H1 (cell line): ENCODE data around the gene SLC22A13. TPM values are rescaled to one million over a fixed set of nuclear protein-coding genes. Genes with fewer than 3 reads are reported as not detected.

Source experiments
- CTCF ChIA-PET: fragments of 300-600 bp; sonication (Branson Sonifier 250); formaldehyde crosslinking; loops from one replicate; lab custom pipeline; 2021; ENCODE audit not compliant: partially characterized antibody; lab: Charles Lee
- POLR2A ChIA-PET: fragments of 300-600 bp; sonication (Branson Sonifier 250); formaldehyde crosslinking; loops from one replicate; lab custom pipeline; 2021; ENCODE audit warnings: inconsistent platforms; ENCODE audit not compliant: partially characterized antibody; lab: Charles Lee
- DNase-seq, 2 experiments: peaks; one replicate each; pipeline versions ENCODE4 v3.0.0 to v3.0.0-alpha.2; 2010 to 2022; ENCODE audit warnings: low spot score in 2 of 2, low read depth in 1 of 2, mixed read lengths in 1 of 2
- FAIRE-seq: peaks from 2 replicates; lab custom pipeline; 2011; peaks lifted over from hg19 to GRCh38; lab: Jason Lieb, UNC
- H2AFZ ChIP-seq: 2 replicates; pipeline ENCODE4 v1.8.1; 2012; ENCODE audit warnings: low read length, inconsistent platforms
- H2AK5ac ChIP-seq: 2 replicates; pipeline ENCODE4 v1.6.1; 2013; ENCODE audit warnings: low read depth, low read length
- H2BK120ac ChIP-seq: replicated peaks from 2 replicates; pipeline ENCODE3; 2013; ENCODE audit warnings: low read depth, low read length, inconsistent platforms
- H2BK12ac ChIP-seq: 2 replicates; pipeline ENCODE4 v1.6.1; 2013; ENCODE audit warnings: low read depth, low read length
- H2BK15ac ChIP-seq: 2 replicates; pipeline ENCODE4 v1.6.1; 2013; ENCODE audit warnings: low read length
- H2BK20ac ChIP-seq: 2 replicates; pipeline ENCODE4 v1.6.1; 2013; ENCODE audit warnings: low read length
- H2BK5ac ChIP-seq: 2 replicates; pipeline ENCODE4 v1.6.1; 2013; ENCODE audit warnings: low read depth, low read length
- H3K14ac ChIP-seq: 2 replicates; pipeline ENCODE4 v1.6.1; 2013; ENCODE audit warnings: inconsistent platforms; ENCODE audit not compliant: insufficient read length
- H3K18ac ChIP-seq: 2 replicates; pipeline ENCODE4 v1.6.1; 2013; ENCODE audit warnings: low read length; ENCODE audit errors: extremely low read depth
- H3K23ac ChIP-seq: 2 replicates; pipeline ENCODE4 v1.6.1; 2013; ENCODE audit warnings: inconsistent platforms; ENCODE audit not compliant: insufficient read length
- H3K23me2 ChIP-seq: 2 replicates; pipeline ENCODE4 v1.6.1; 2013; ENCODE audit warnings: low read depth, low read length
- H3K27ac ChIP-seq: 2 replicates; pipeline ENCODE4 v1.6.1; 2011; ENCODE audit warnings: low read depth, low read length, inconsistent platforms
- H3K27me3 ChIP-seq, 4 experiments: replicated peaks in 1 of 4; 1 replicate in 1 of 4; 2 replicates in 3 of 4; pipeline versions ENCODE4 v1.6.1 to v1.8.1; 2011 to 2013; ENCODE audit warnings: low read length in 3 of 4, mild to moderate bottlenecking in 3 of 4, inconsistent platforms in 2 of 4, mixed read lengths in 2 of 4, moderate library complexity in 1 of 4; ENCODE audit not compliant: control insufficient read depth in 3 of 4, insufficient read depth in 3 of 4; ENCODE audit errors: extremely low read depth in 1 of 4
- H3K36me3 ChIP-seq, 4 experiments: 2 replicates each; pipeline versions ENCODE4 v1.6.1 to v1.8.1; 2011 to 2013; ENCODE audit warnings: mild to moderate bottlenecking in 4 of 4, low read length in 3 of 4, moderate library complexity in 2 of 4, control low read depth in 1 of 4, inconsistent platforms in 1 of 4; ENCODE audit not compliant: insufficient read depth in 4 of 4, control insufficient read depth in 2 of 4
- H3K4ac ChIP-seq: replicated peaks from 2 replicates; pipeline ENCODE3; 2013; ENCODE audit warnings: low read length, low read depth, mixed read lengths, inconsistent platforms; ENCODE audit not compliant: insufficient read length
- H3K4me1 ChIP-seq, 4 experiments: replicated peaks in 1 of 4; 1 replicate in 1 of 4; 2 replicates in 3 of 4; pipeline versions ENCODE4 v1.6.1 to v1.8.1; 2011 to 2013; ENCODE audit warnings: low read length in 3 of 4, inconsistent platforms in 2 of 4, mixed read lengths in 1 of 4; ENCODE audit not compliant: insufficient read depth in 4 of 4, control insufficient read depth in 3 of 4
- H3K4me2 ChIP-seq, 2 experiments: 2 replicates each; pipeline versions ENCODE4 v1.6.1 to v1.8.1; 2011 to 2013; ENCODE audit warnings: low read depth in 2 of 2, low read length in 2 of 2, control low read depth in 1 of 2, inconsistent platforms in 1 of 2, mild to moderate bottlenecking in 1 of 2; ENCODE audit not compliant: insufficient read depth in 1 of 2
- H3K4me3 ChIP-seq, 4 experiments: fragments of 200-600, 300-600 bp in 1 of 4; sonication (generic), shearing (Covaris generic), sonication (Bioruptor Twin) in 1 of 4; 2 replicates each; pipeline versions ENCODE4 v1.5.1 to v1.8.1; 2011 to 2016; ENCODE audit warnings: low read length in 4 of 4, low read depth in 3 of 4, control low read depth in 2 of 4, inconsistent platforms in 2 of 4, mild to moderate bottlenecking in 2 of 4, mixed read lengths in 1 of 4, moderate library complexity in 1 of 4; ENCODE audit not compliant: insufficient read depth in 2 of 4; ENCODE audit errors: extremely low read depth in 1 of 4
- H3K56ac ChIP-seq: replicated peaks from 2 replicates; pipeline ENCODE3; 2013; ENCODE audit warnings: low read depth, mild to moderate bottlenecking, mixed read lengths, low read length, inconsistent platforms; ENCODE audit not compliant: insufficient read length
- H3K79me1 ChIP-seq: 2 replicates; pipeline ENCODE4 v1.6.1; 2013; ENCODE audit warnings: low read depth, low read length, control low read depth
- H3K79me2 ChIP-seq, 2 experiments: 2 replicates each; pipeline versions ENCODE4 v1.6.1 to v1.8.1; 2012 to 2013; ENCODE audit warnings: low read length in 2 of 2, mild to moderate bottlenecking in 2 of 2, inconsistent platforms in 1 of 2; ENCODE audit not compliant: insufficient read depth in 2 of 2, control insufficient read depth in 1 of 2
- H3K9ac ChIP-seq, 4 experiments: replicated peaks in 1 of 4; 1 replicate in 1 of 4; 2 replicates in 3 of 4; pipeline versions ENCODE4 v1.6.1 to v1.8.1; 2011 to 2013; ENCODE audit warnings: low read depth in 3 of 4, low read length in 3 of 4, control low read depth in 2 of 4, mild to moderate bottlenecking in 2 of 4, moderate library complexity in 2 of 4, inconsistent platforms in 1 of 4; ENCODE audit errors: extremely low read depth in 1 of 4
- H3K9me3 ChIP-seq, 2 experiments: 2 replicates each; pipeline versions ENCODE4 v1.6.1 to v1.8.1; 2012 to 2013; ENCODE audit warnings: mild to moderate bottlenecking in 2 of 2, moderate library complexity in 2 of 2, control low read depth in 1 of 2, inconsistent platforms in 1 of 2, low read depth in 1 of 2, low read length in 1 of 2, mixed read lengths in 1 of 2; ENCODE audit not compliant: insufficient read depth in 2 of 2
- H4K20me1 ChIP-seq, 2 experiments: replicated peaks in 1 of 2; 2 replicates each; pipeline versions ENCODE3 to v1.8.1; 2011 to 2013; ENCODE audit warnings: inconsistent platforms in 2 of 2, low read length in 2 of 2, mild to moderate bottlenecking in 1 of 2; ENCODE audit not compliant: insufficient read depth in 2 of 2, control insufficient read depth in 1 of 2
- H4K5ac ChIP-seq: 2 replicates; pipeline ENCODE4 v1.6.1; 2013; ENCODE audit warnings: low read length, low read depth, mixed read lengths, inconsistent platforms; ENCODE audit not compliant: insufficient read length
- H4K8ac ChIP-seq: 2 replicates; pipeline ENCODE4 v1.8.0; 2013; ENCODE audit warnings: mild to moderate bottlenecking, moderate library complexity, low read length, inconsistent platforms; ENCODE audit not compliant: insufficient read depth; ENCODE audit errors: extremely low read depth
- H4K91ac ChIP-seq: replicated peaks from 2 replicates; pipeline ENCODE3; 2013; ENCODE audit warnings: low read length, mixed read lengths, inconsistent platforms; ENCODE audit not compliant: insufficient read length
- BACH1 ChIP-seq: IDR thresholded peaks from 2 replicates; pipeline ENCODE4 v1.6.1; 2012; ENCODE audit warnings: low read length, improper control_type of control experiment
- CBX8 ChIP-seq: fragments of 300-800, 300-1000 bp; sonication (generic); IDR thresholded peaks from 2 replicates; pipeline ENCODE4 v1.7.1; 2016; ENCODE audit warnings: low read depth, low read length, borderline replicate concordance
- CEBPB ChIP-seq: IDR thresholded peaks from 2 replicates; pipeline ENCODE4 v1.6.1; 2012; ENCODE audit warnings: low read depth, low read length
- CHD1 ChIP-seq: IDR thresholded peaks from 2 replicates; pipeline ENCODE4 v1.6.1; 2012; ENCODE audit warnings: low read depth, low read length, improper control_type of control experiment
- CREB1 ChIP-seq: IDR thresholded peaks from 2 replicates; pipeline ENCODE4 v1.6.1; 2012; ENCODE audit warnings: inconsistent platforms
- EGR1 ChIP-seq: IDR thresholded peaks from 2 replicates; pipeline ENCODE4 v1.6.1; 2011; ENCODE audit warnings: low read depth, low read length, borderline replicate concordance
- HDAC2 ChIP-seq, 2 experiments: fragments of 300-600 bp in 1 of 2; sonication (generic) in 1 of 2; IDR thresholded peaks; 2 replicates each; pipeline ENCODE4 v1.6.1; 2011 to 2012; ENCODE audit warnings: low read depth in 2 of 2, low read length in 2 of 2, mild to moderate bottlenecking in 2 of 2, moderate library complexity in 2 of 2, borderline replicate concordance in 1 of 2, inconsistent platforms in 1 of 2
- MAFK ChIP-seq: IDR thresholded peaks from 2 replicates; pipeline ENCODE4 v1.6.1; 2012; ENCODE audit warnings: low read depth, mild to moderate bottlenecking, improper control_type of control experiment, low read length
- RBBP5 ChIP-seq: IDR thresholded peaks from 2 replicates; pipeline ENCODE4 v1.7.1; 2012; ENCODE audit warnings: low read depth, mild to moderate bottlenecking, inconsistent platforms, low read length, moderate library complexity, borderline replicate concordance
- RXRA ChIP-seq: IDR thresholded peaks from 2 replicates; pipeline ENCODE4 v1.6.1; 2011; ENCODE audit warnings: low read depth, mild to moderate bottlenecking, low read length, moderate library complexity; ENCODE audit not compliant: insufficient read depth
- SRF ChIP-seq: IDR thresholded peaks from 2 replicates; pipeline ENCODE4 v1.6.1; 2011; ENCODE audit warnings: mild to moderate bottlenecking, low read depth, low read length, moderate library complexity
- SUZ12 ChIP-seq: fragments of 200-600 bp; sonication (generic); IDR thresholded peaks from 2 replicates; pipeline ENCODE4 v1.6.1; 2012; ENCODE audit warnings: mild to moderate bottlenecking, inconsistent platforms, low read length, moderate library complexity, mixed read lengths
- TEAD4 ChIP-seq: IDR thresholded peaks from 2 replicates; pipeline ENCODE4 v1.6.1; 2012; ENCODE audit warnings: low read depth, low read length, inconsistent platforms, mixed read lengths
- WGBS, 2 experiments: shearing (Covaris generic) in 1 of 2; methylation state at CpG; one replicate each; pipeline versions ENCODE4 v1.1.6 to v1.1.7; 2013 to 2015; ENCODE audit warnings: low lambda C conversion rate in 2 of 2, mixed read lengths in 2 of 2, inconsistent platforms in 1 of 2, low coverage in 1 of 2, missing lambda C conversion rate in 1 of 2; ENCODE audit not compliant: insufficient replicate concordance in 2 of 2, insufficient coverage in 1 of 2, insufficient read length in 1 of 2; ENCODE audit errors: extremely low coverage in 1 of 2, missing lambda C conversion rate in 1 of 2; 5-methylcytosine and 5-hydroxymethylcytosine counted together
- polyA plus RNA-seq, 7 experiments: library from polyadenylated mRNA; depleted of rRNA in 3 of 7; stranded (reverse) in 5 of 7; unstranded in 2 of 7; fragments of >200 nt in 5 of 7; fragments of 200-250 nt in 2 of 7; gene quantifications; 1 replicate in 5 of 7; 2 replicates in 1 of 7; 4 replicates in 1 of 7; pipeline versions ENCODE4 v1.2.1 to v1.2.3, GENCODE V29; 2011 to 2013; ENCODE audit warnings: missing spikeins in 2 of 7, mixed read lengths in 2 of 7
- total RNA-seq: library from RNA; stranded (reverse); fragmentation: NEBNext Ultra II Directional; extraction: Animal tissue kit (Norgen Biotek cat#: 25700); gene quantifications from 2 replicates; pipeline ENCODE4 v1.2.1, GENCODE V29; 2021
- TF ChIP-seq, protein P1 (sequence below): IDR thresholded peaks from 2 replicates; pipeline ENCODE4 v1.6.1; 2012; ENCODE audit warnings: inconsistent platforms

SLC22A13 gene
- total and polyA plus RNA-seq, 2 of the 8 experiments (the other 6 are each of a cell fraction or from before 2014, with no cell fraction given), result 0.05 to 0.41 TPM

DNA sequence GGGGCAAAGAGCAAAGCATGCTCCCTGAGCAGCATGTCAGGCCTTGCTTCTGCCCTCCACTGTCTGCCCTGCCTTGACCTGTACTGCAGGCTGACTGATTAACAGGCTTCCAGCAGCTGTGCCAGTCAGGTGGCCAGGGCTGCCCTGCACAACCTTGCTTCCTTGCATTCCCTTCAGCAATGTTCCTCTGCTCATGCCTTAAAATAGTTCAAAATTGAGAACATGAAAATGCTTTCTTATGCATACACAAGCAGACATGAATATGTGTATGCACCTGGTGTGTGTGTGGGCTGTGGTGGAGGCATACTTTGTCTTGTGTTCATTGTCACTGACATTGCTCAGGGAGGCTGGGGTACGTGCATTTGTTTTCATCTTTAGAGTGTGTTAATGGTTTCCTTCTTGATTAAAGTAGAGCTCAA is 1.2 kb upstream of the SLC22A13 start:
- Histone ChIP-seq H2BK15ac (no peak overlapping the region), H3K23me2 (0 out of 2 replicates have a peak, but pooled peaks cover 3% of the 10 kb centered on the region), H2BK12ac (no peak overlapping the region), H2BK20ac (no peak overlapping the region), H4K20me1 (no peaks in the 10 kb centered on the region), H3K4me2 (no peak overlapping the region), H3K14ac (no peak overlapping the region), H3K27me3 (no peaks in the 10 kb centered on the region; a peak in 1 of 7 replicates), H4K5ac (no peak overlapping the region), H3K4me1 (peaks cover 0 to 10% (median 3%) of the 10 kb centered on the region in 4 experiments; a peak in 3 of 7 replicates), H3K9me3 (no peaks in the 10 kb centered on the region), H3K56ac (no peak overlapping the region), H3K9ac (no peak overlapping the region; a peak in 2 of 7 replicates), H3K23ac (no peak overlapping the region), H3K79me1 (no peaks in the 10 kb centered on the region), H3K36me3 (no peaks in the 10 kb centered on the region), H3K4me3 (no peak overlapping the region), H2AK5ac (no peak overlapping the region), H4K8ac (no peak overlapping the region; the same call in 1 of the 2 replicates), H3K4ac (no peak overlapping the region), H2BK120ac (no peak overlapping the region), H4K91ac (no peak overlapping the region), H3K79me2 (no peaks in the 10 kb centered on the region), H3K18ac (no peak overlapping the region), H2AFZ (no peak overlapping the region), H3K27ac (no peak overlapping the region), H2BK5ac (0 out of 2 replicates have a peak overlapping the region, but pooled peaks have one; percentile 44)
- CTCF ChIA-PET, result interaction anchor here (1.0 to 1.5 kb wide), 4 partner anchors 17 to 261 kb away, joined by 3 read pairs; partner anchors contain the start of gene SLC22A14
- FAIRE-seq (no peak), DNase-seq (no peak)
- no peak for TF ChIP-seq MAFK
- TF ChIP-seq TEAD4, result no peak
- no peak for TF ChIP-seq CREB1
- TF ChIP-seq EGR1, result no peak
- no peak for TF ChIP-seq CBX8
- TF ChIP-seq CHD1, result no peak
- TF ChIP-seq RBBP5, result no peak
- no peak for TF ChIP-seq BACH1
- TF ChIP-seq CEBPB, result no peak
- TF ChIP-seq, protein P1, sequence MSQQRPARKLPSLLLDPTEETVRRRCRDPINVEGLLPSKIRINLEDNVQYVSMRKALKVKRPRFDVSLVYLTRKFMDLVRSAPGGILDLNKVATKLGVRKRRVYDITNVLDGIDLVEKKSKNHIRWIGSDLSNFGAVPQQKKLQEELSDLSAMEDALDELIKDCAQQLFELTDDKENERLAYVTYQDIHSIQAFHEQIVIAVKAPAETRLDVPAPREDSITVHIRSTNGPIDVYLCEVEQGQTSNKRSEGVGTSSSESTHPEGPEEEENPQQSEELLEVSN, result no peak
- TF ChIP-seq SRF, result no peak
- no peak for TF ChIP-seq RXRA
- no peak for TF ChIP-seq HDAC2 (IDR thresholded peaks at IDR 0.05; ENCODE audit: borderline replicate concordance in 1 of 2, low read depth in 2 of 2, low read length in 2 of 2)
- no peak for TF ChIP-seq SUZ12
- POLR2A ChIA-PET, result interaction anchor here (0.6 to 1.2 kb wide), 2 partner anchors 15 to 19 kb away, joined by 3 read pairs; no protein-coding TSS in a partner anchor
- 0% methylated on average over 1 of the region's 1 CpG; no CpG with 5 or more reads in 1 of the 2 experiments for WGBS, 2 experiments
